ENCODE results near the gene NKTR.

Gene NKTR

DNA sequence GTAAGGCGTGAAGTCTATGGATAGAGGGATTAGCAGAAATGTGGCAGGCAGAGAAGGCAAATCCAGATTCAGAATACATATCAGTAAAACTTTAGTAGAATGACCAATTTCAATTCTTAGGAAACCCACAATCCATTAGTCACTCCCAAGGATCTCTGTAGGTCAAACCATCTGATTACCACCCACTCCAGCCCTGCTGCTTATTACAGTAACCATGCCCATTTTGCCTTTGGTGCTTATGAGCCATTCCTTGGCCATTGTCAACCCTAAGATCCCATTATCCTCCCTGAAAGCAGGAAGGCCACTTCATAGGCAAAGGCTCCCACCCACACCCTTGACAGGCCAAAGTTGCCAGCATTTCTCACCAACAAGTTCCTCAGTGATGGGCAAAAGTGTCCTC, 79.8 kb downstream of the NKTR start:
- H3K36me3 ChIP-seq (replicated peaks) = no peaks in the 10 kb centered on the region
- in situ Hi-C loops (cut with HindIII; ENCODE audit: low pct_ligation_motif_present, low sequenced_read_pairs) = no loop called here
- no peaks in the 10 kb centered on the region for H3K27me3 ChIP-seq (replicated peaks)
- DNase-seq = peak; percentile 29
- no peak overlapping the region for H3K27ac ChIP-seq
- TF ChIP-seq, protein P1, sequence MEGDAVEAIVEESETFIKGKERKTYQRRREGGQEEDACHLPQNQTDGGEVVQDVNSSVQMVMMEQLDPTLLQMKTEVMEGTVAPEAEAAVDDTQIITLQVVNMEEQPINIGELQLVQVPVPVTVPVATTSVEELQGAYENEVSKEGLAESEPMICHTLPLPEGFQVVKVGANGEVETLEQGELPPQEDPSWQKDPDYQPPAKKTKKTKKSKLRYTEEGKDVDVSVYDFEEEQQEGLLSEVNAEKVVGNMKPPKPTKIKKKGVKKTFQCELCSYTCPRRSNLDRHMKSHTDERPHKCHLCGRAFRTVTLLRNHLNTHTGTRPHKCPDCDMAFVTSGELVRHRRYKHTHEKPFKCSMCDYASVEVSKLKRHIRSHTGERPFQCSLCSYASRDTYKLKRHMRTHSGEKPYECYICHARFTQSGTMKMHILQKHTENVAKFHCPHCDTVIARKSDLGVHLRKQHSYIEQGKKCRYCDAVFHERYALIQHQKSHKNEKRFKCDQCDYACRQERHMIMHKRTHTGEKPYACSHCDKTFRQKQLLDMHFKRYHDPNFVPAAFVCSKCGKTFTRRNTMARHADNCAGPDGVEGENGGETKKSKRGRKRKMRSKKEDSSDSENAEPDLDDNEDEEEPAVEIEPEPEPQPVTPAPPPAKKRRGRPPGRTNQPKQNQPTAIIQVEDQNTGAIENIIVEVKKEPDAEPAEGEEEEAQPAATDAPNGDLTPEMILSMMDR (IDR thresholded peaks at IDR 0.05; ENCODE audit: low read depth, low read length, missing control alignments) = no peak
- no peak overlapping the region for H3K4me3 ChIP-seq (ENCODE audit: low read depth, low read length)

GRCh38 chr3:42680806-42681205, 80.3 kb downstream of the NKTR start:
- Histone ChIP-seq H3K36me3 (replicated peaks) (no peaks in the 10 kb centered on the region), H3K4me3 (ENCODE audit: low read depth, low read length) (no peak overlapping the region), H3K27ac (no peak overlapping the region), H3K27me3 (replicated peaks) (peaks cover 2% of the 10 kb centered on the region)
- TF ChIP-seq, protein P1 (IDR thresholded peaks at IDR 0.05; ENCODE audit: low read depth, low read length, missing control alignments) = no peak
- in situ Hi-C loops (cut with HindIII; ENCODE audit: low pct_ligation_motif_present, low sequenced_read_pairs) = no loop called here
- peak; percentile 15 for DNase-seq

DNA sequence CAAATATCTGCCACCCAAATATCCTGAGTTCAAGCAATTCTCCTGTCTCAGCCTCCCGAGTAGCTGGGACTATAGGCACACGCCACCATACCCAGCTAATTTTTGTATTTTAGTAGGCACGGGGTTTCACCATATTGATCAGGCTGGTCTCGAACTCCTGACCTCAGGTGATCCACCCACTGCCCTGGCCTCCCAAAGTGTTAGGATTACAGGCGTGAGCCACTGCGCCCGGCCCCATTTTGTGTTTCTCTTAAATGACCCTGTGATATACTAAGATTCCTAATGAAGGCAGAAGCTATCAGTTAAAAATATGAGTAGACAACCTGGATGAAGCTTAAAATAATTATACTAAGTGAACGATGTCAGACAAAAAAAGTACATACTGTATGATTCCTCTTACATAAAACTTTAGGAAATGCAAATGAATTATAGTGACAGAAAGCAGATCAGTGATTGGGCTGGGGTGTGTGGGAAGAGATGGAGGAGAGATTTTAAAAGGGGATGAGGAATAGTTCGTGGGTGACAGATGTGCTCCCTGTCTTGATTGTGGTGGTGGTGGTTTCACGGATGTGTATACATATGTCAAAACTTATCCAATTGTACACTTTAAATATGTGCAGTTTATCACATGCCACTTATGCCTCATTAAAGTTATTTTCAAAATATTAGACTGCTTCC, 81.0 kb downstream of the NKTR start:
- Histone ChIP-seq H3K27me3 (replicated peaks) (peaks cover 4% of the 10 kb centered on the region), H3K27ac (no peak overlapping the region), H3K36me3 (replicated peaks) (no peaks in the 10 kb centered on the region), H3K4me3 (ENCODE audit: low read depth, low read length) (no peak overlapping the region)
- TF ChIP-seq, protein P1 (IDR thresholded peaks at IDR 0.05; ENCODE audit: low read depth, low read length, missing control alignments) = no peak
- in situ Hi-C loops (cut with HindIII; ENCODE audit: low pct_ligation_motif_present, low sequenced_read_pairs) = no loop called here
- DNase-seq = no peak

- no peak for DNase-seq
- Histone ChIP-seq H3K36me3 (replicated peaks) (no peaks in the 10 kb centered on the region), H3K27ac (no peak overlapping the region), H3K27me3 (replicated peaks) (peaks cover 4% of the 10 kb centered on the region), H3K4me3 (ENCODE audit: low read depth, low read length) (no peak overlapping the region)
- in situ Hi-C loops (cut with HindIII; ENCODE audit: low pct_ligation_motif_present, low sequenced_read_pairs) = no loop called here
- TF ChIP-seq, protein P1 (IDR thresholded peaks at IDR 0.05; ENCODE audit: low read depth, low read length, missing control alignments) = no peak
Measured at GRCh38 chr3:42682301-42683070, 82.0 kb downstream of the NKTR start.

GRCh38 chr3:42683875-42684598, 83.6 kb downstream of the NKTR start:
- Histone ChIP-seq H3K4me3 (ENCODE audit: low read depth, low read length) (no peak overlapping the region), H3K27ac (no peak overlapping the region), H3K27me3 (replicated peaks) (peaks cover 4% of the 10 kb centered on the region), H3K36me3 (replicated peaks) (no peaks in the 10 kb centered on the region)
- peak; percentile 96 for DNase-seq
- in situ Hi-C loops (cut with HindIII; ENCODE audit: low pct_ligation_motif_present, low sequenced_read_pairs) = no loop called here
- TF ChIP-seq, protein P1 (IDR thresholded peaks at IDR 0.05; ENCODE audit: low read depth, low read length, missing control alignments) = no peak
